HG03175 (cell line): ENCODE results near the gene SF3B3.
"Not testable (repeated sequence)": the region's sequence is repeated elsewhere in the genome, so short reads cannot be mapped to it uniquely, and the experiment has no call there.

Experiments used
- ATAC-seq: cut with Tn5 transposase; IDR thresholded peaks from one replicate; pipeline ENCODE4 v1.9.1; 2021; ENCODE audit warnings: mild to moderate bottlenecking, moderate library complexity; ENCODE audit not compliant: unreplicated experiment

SF3B3 gene

GRCh38 chr16:70588565-70588964, 64.9 kb downstream of the SF3B3 start:
- ATAC-seq, result no peak

DNA sequence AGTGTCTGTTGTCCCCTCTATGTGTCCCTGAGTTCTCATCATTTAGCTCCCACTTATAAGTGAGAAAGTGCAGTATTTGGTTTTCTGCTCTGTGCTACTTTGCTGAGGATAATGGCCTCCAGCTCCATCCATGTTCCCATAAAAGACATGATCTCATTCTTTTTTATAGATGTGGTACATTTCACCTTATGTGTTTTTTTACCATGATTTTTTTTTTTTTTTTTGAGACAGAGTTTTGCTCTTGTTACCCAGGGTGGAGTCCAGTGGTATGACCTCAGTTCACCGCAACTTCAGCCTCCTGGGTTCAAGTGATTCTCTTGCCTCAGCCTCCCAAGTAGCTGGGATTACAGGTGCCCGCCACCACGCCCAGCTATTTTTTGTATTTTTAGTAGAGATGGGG, 65.8 kb downstream of the SF3B3 start:
- not testable (repeated sequence) for ATAC-seq

- ATAC-seq, result no peak
Measured at GRCh38 chr16:70589998-70590471, 66.4 kb downstream of the SF3B3 start.

DNA sequence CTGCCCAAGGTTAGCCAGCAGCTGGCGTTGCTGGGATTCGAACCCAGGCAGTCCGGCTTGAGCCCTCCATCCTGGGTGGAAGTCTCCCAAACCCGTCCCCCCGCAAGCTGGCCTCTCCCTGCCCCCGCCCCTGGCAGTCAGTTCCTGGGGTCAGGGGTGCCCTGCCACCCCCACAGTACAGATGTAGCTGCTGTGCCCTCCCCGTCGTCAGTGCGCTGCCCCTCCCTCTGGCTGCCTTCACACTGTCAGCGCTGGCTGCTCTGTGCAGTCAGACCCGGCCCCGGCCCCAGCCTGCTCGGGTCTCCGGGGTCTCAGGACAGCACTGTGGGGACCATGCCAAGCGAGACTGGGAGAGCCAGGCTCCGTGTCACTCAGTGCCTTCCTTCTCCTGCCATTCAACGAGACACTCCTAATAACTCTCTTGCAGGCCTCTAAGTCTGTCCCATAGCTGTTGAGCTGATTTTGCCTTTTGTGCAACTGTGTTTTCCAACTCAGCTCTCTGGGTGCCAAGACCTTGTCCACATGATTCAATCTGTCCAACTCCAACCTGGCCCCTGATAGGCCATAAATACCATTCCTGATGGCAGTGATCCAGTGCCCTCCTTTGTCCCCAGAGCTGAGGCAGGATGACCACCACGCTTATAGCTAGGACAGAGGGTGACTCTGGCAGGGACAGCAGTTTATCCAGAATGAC, 67.3 kb downstream of the SF3B3 start:
- no peak for ATAC-seq

GRCh38 chr16:70591615-70592014, 68.0 kb downstream of the SF3B3 start:
- no peak for ATAC-seq

DNA sequence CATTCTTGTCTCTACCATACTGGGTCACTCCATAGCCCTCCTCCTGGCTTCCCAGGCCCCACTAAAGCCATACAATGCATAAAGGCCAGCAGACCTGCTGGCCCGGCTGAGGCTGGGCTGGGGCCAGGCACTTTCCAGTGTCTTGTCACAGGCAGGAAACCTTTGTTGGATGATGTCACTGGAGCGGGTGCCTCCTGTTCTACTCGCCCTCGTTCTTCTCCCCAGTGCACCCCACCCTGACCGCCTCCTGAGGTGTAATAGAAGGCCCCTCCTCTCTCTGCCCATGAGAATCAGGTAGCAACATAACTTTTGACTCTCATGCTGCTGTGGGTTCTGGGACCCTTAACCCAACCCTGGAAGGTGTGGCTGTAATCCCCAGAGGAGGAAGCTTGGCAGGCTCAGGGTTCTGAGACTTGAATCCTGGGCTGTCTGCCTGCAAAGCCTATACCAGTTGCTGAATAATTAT, 68.5 kb downstream of the SF3B3 start:
- no peak for ATAC-seq

GRCh38 chr16:70593544-70593943, 69.9 kb downstream of the SF3B3 start:
- no peak for ATAC-seq

GRCh38 chr16:70594569-70594968, 71.0 kb downstream of the SF3B3 start:
- ATAC-seq, result no peak

DNA sequence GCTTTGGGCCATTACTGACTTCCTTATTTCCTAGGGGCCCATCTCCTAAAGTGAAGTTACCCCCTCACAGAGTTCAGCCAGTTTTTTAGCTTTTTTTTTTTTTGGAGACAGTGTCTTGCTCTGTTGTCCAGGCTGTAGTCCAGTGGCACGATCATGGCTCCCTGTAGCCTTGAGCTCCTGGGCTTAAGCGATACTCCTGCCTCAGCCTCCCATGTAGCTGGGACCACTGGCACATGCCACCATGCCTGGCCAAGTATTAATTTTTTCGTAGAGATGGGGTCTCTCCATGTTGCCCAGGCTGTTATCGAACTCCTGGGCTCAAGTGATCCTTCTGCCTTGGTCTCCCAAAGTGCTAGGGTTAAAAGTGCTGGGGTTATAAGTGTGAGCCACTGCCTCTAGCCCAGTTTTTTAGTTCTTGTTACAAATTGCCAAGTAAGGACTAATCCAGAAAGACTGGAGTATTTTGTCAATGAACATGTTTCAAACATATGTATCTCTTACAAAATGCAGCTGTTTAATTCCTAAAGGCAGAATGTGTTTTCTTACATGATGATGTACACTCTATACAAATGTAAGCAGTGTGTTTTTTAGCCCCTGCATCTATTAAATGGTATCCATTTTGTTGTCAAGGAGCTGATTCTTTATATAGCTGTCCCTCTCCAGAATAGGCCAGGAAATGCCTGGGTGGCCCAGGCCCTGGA, 73.7 kb downstream of the SF3B3 start:
- ATAC-seq, result no peak

DNA sequence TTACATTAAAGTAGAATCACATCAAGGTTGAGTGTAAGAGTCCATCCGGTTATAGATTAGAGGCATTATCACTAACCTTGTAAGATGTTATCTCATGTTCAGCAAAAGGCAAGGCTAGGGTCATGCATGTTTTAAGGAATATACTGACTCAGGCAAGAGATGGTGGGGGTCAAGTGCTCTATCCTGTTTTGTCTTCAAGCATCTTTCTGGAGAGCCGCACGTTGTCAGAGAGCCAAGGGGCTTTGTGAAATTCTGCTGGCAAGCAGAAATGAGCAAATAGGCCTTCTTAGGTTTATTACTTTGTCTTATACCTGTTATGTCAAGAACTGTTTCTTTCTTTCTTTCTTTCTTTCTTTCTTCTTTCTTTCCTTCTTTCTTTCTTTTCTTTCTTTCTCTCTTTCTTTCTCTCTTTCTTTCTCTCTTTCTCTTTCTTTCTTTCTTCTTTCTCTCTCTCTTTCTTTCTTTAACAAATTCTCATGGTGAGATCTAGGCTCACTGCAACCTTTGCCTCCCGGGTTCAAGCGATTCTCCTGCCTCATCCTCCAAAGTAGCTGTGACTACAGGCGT, 75.4 kb downstream of the SF3B3 start:
- no peak for ATAC-seq

GRCh38 chr16:70600730-70601129, 77.1 kb downstream of the SF3B3 start:
- no peak for ATAC-seq

DNA sequence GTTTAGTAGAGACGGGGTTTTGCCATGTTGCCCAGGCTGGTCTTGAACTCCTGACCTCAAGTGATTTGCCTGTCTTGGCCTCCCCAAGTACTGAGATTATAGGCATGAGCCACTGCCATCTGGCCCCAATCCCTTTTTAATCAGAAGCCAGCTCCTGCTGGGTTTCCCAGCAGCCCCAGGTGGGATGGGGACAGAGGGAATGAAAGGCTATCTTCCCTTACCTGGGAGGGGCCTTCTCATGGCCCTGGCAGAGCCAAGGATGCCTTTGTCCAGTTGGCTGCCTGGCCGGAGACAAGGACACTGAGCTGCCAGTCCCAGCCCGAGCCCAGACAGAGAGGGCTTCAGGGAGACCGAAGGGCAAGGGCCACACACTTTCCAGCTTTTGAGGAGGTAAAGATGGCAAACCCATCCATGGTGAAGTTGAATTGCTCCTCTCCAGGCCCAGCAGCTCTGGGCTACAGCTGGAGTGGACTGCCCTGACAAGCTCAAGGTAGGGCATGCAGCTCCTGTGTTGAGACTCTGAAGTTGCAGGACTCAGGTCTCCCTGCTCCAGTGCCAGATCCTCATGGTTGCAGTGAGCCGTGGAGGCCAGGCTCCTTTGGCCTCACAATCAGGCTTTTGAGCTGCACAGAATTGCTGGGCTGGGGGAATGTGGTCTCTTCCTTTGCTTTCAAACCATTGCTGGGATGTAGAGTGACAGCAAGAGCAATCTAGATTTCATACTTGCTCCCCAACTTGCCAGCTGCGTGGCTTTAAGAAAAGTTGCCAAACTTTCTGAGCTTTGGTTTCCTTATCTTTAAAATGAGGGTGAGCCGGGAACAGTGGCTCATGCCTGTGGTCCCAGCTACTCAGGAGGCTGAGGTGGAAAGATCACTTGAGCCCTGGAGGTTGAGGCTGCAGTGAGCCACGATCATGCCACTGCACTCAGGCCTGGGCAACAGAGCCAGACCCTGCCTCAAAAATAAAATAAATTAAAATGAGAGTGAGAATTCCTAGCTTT, 78.3 kb downstream of the SF3B3 start:
- ATAC-seq, result no peak

DNA sequence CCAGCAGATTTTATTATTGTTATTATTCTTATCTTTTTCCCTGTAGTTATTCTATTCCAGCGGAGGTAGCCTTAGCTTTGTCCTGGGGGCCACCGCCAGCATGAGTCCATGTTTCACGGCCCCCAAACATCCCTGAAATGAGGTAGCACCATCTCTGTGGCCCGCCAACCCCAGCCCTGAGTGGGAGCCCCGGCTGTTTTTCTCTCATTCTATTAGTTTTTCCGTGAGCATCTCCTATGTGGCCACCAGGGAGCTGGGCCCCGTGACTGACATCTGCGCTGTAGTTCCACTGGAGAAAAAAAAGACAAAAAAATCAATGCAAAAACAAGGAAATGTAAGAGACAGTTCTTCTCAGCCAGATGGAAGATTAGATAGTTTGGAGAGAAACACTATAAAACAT, 79.2 kb downstream of the SF3B3 start:
- no peak for ATAC-seq

DNA sequence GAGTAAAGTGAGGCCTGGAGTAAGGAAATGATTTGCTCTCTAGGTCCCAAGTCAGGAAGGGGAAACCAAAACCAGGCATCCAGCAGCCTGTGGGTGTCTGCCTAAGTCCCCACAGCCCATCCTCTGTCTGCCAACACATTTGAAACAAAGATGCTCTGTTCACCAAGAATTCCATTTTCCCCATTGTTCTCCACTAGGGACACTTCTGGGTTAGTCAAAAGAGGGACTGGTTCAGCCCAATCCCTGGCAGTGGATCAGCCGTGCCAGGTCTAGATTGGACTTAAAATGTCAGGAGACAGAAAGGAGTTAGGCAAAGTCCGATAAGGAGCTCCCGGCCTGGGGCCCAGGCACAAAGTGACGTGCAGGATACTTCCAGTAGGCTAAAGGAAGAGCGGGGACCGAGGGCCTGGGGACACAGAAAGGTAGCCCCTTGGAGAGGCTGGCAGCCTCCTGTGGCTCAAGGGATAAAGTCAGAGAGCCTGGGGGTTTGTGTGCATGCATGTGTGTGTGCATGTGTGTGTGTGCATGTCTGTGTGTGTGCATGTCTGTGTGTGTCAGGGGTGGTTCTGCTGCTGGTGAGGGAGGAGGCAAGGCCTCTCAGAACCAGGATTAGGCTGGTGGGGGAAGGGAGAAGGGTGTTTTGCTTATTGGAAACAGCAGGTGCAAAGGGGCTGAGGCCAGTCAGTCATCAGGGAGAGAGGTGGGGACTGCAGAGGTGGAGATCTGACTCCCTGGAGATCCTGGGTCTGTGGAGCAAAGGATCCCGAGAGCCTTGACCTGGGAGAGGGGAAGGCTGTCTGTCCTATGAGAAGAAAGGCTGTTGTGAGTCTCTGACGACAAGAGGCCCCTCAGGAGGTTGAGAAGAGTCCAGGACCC, 81.0 kb downstream of the SF3B3 start:
- ATAC-seq, result no peak

GRCh38 chr16:70605283-70605657, 81.7 kb downstream of the SF3B3 start:
- ATAC-seq, result no peak

- ATAC-seq, result no peak
Measured at GRCh38 chr16:70608521-70608920, 84.9 kb downstream of the SF3B3 start.

DNA sequence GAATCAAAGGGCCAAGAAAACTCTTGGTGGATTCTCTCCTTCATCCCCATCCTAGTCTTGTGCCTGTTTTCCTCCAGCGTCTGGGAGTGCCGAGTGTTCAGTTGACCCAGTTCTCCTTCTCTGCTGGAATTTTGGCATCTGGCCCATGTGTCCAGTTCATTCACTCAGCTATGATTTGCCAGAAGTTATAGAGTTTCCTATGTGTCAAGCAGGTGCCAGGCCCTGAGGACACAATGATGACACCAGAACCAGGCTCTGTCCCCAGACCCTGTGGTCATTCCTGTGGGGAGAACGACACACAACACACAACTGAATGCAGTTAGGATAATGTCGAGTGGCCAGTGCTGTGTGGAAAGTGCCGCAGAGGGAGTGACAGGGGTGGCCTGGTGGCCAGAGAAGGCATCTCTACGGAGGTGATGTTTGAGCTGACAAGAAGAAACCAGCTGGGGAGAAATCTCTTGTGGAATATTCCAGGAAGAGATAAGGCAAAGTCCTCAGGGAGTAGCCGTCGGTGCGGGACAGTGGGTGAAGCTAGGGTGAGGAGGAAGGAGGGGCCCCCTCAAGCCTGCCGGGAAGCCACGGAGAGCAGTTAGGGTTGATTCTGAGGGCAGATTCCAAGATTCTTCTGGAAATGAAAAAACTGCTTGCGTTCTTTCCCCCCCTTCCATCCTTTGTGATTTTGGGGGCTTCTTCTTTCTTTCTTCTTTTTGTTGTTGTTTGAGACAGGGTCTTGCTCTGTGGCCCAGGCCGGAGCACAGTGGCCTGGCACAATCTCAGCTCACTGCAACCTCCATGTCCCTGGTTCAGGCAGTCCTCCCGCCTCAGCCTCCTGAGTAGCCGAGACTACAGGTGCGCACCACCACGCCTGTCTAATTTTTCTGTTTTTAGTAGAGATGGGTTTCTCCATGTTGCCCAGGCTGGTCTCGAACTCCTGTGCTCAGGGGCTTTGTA, 86.9 kb downstream of the SF3B3 start:
- ATAC-seq, result no peak

- ATAC-seq, result no peak
Measured at GRCh38 chr16:70611224-70611598, 87.6 kb downstream of the SF3B3 start.

DNA sequence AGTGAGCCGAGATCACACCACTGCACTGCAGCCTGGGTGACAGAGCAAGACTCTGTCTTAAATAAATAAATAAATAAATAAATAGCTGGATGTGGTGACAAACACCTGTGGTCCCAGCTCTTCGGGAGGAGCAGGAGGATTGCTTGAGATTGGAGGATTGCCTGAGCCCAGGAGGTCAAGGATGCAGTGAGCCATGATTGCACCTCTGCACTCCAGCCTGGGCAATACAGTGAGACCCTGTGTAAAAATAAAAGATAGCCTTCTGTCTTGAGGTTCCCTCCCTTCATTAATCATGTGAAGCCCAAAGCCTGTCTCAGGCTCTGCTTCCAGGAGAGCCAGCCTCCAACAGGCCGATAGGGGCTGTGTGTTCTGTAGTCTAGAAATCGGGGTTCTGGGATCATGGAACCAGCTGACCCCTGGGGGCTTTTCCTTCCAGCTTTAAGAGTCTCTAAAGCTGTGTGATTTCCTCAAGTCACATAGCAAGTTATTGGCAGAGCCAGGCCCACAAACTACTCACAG, 88.2 kb downstream of the SF3B3 start:
- ATAC-seq, result no peak
